ENCODE results near the gene THOC2. TPM values are rescaled to one million over a fixed set of nuclear protein-coding genes. Genes with fewer than 3 reads are reported as not detected.

THOC2 gene
- total RNA-seq, 2 donors from 2014 or later = 103 to 123 TPM

- Histone ChIP-seq H3K27me3 (replicated peaks; ENCODE audit: insufficient read depth) (no peaks in the 10 kb centered on the region), H3K4me3 (no peak overlapping the region), H3K9me3 (no peaks in the 10 kb centered on the region), H3K36me3 (no peaks in the 10 kb centered on the region), H3K27ac (no peak overlapping the region), H3K4me1 (ENCODE audit: control insufficient read depth in 1 of 2, low read depth in 2 of 2) (no peaks in the 10 kb centered on the region)
- DNase-seq (ENCODE audit: low spot score) (no peak), ATAC-seq (ENCODE audit: insufficient number of reproducible peaks, low FRiP score, low read depth) (no peak)
- TF ChIP-seq CTCF (IDR thresholded peaks at IDR 0.05) = no peak
Measured at GRCh38 chrX:123648028-123648810, 84.6 kb downstream of the THOC2 start.

GRCh38 chrX:123647244-123647643, 85.6 kb downstream of the THOC2 start:
- ATAC-seq (ENCODE audit: insufficient number of reproducible peaks, low FRiP score, low read depth) (no peak), DNase-seq (ENCODE audit: low spot score) (no peak)
- TF ChIP-seq CTCF (IDR thresholded peaks at IDR 0.05) = no peak
- Histone ChIP-seq H3K36me3 (no peaks in the 10 kb centered on the region), H3K4me3 (no peak overlapping the region), H3K27me3 (replicated peaks; ENCODE audit: insufficient read depth) (no peaks in the 10 kb centered on the region), H3K9me3 (no peaks in the 10 kb centered on the region), H3K4me1 (ENCODE audit: control insufficient read depth in 1 of 2, low read depth in 2 of 2) (no peaks in the 10 kb centered on the region), H3K27ac (no peak overlapping the region)

- no peaks in the 10 kb centered on the region for H3K9me3 ChIP-seq
- no peaks in the 10 kb centered on the region for H3K4me1 ChIP-seq (ENCODE audit: control insufficient read depth in 1 of 2, low read depth in 2 of 2)
- H3K27ac ChIP-seq = no peak overlapping the region
- H3K36me3 ChIP-seq = peaks cover 5% of the 10 kb centered on the region
- no peak overlapping the region for H3K4me3 ChIP-seq
- no peaks in the 10 kb centered on the region for H3K27me3 ChIP-seq (replicated peaks; ENCODE audit: insufficient read depth)
- no peak for ATAC-seq (ENCODE audit: insufficient number of reproducible peaks, low FRiP score, low read depth)
- TF ChIP-seq CTCF (IDR thresholded peaks at IDR 0.05) = no peak
- DNase-seq (ENCODE audit: low spot score) = no peak
Measured at GRCh38 chrX:123629502-123629901, 103.3 kb downstream of the THOC2 start.

GRCh38 chrX:123626962-123627361, 105.9 kb downstream of the THOC2 start:
- no peaks in the 10 kb centered on the region for H3K4me1 ChIP-seq (ENCODE audit: control insufficient read depth in 1 of 2, low read depth in 2 of 2)
- ATAC-seq (ENCODE audit: insufficient number of reproducible peaks, low FRiP score, low read depth) = no peak
- H3K36me3 ChIP-seq = peaks cover 2% of the 10 kb centered on the region
- no peak overlapping the region for H3K4me3 ChIP-seq
- no peaks in the 10 kb centered on the region for H3K27me3 ChIP-seq (replicated peaks; ENCODE audit: insufficient read depth)
- no peaks in the 10 kb centered on the region for H3K9me3 ChIP-seq
- no peak for DNase-seq (ENCODE audit: low spot score)
- no peak for TF ChIP-seq CTCF (IDR thresholded peaks at IDR 0.05)
- no peak overlapping the region for H3K27ac ChIP-seq

GRCh38 chrX:123625952-123626351, 106.9 kb downstream of the THOC2 start:
- ATAC-seq (ENCODE audit: insufficient number of reproducible peaks, low FRiP score, low read depth) (no peak), DNase-seq (ENCODE audit: low spot score) (no peak)
- no peaks in the 10 kb centered on the region for H3K4me1 ChIP-seq (ENCODE audit: control insufficient read depth in 1 of 2, low read depth in 2 of 2)
- TF ChIP-seq CTCF (IDR thresholded peaks at IDR 0.05) = no peak
- no peaks in the 10 kb centered on the region for H3K9me3 ChIP-seq
- H3K36me3 ChIP-seq = peaks cover 2% of the 10 kb centered on the region
- no peak overlapping the region for H3K4me3 ChIP-seq
- H3K27ac ChIP-seq = no peak overlapping the region
- no peaks in the 10 kb centered on the region for H3K27me3 ChIP-seq (replicated peaks; ENCODE audit: insufficient read depth)

Data from thoracic aorta (tissue), 2 donors.